WERI-Rb-1 (cell line): ENCODE data around the gene EEFSEC.

Experiments used
- DNase-seq: peaks from one replicate; pipeline ENCODE4 v3.0.0-alpha.2; 2020
- H3K27ac ChIP-seq: fragments of 250-450 bp; sonication (Bioruptor Pico); 2 replicates; pipeline ENCODE4 v1.5.1; 2020; ENCODE audit warnings: mild to moderate bottlenecking, moderate library complexity
- H3K27me3 ChIP-seq: fragments of 250-450 bp; sonication (Bioruptor Pico); 2 replicates; pipeline ENCODE4 v1.5.1; 2021; ENCODE audit warnings: mild to moderate bottlenecking, low read depth, moderate library complexity; ENCODE audit not compliant: insufficient read depth, severe bottlenecking
- H3K36me3 ChIP-seq: fragments of 250-450 bp; sonication (Bioruptor Pico); 2 replicates; pipeline ENCODE4 v1.5.1; 2020; ENCODE audit warnings: mild to moderate bottlenecking, moderate library complexity
- H3K4me3 ChIP-seq: 2 replicates; pipeline ENCODE4 v1.5.1; 2011; ENCODE audit warnings: low read depth, mild to moderate bottlenecking, control low read depth, low read length
- H3K9me3 ChIP-seq: fragments of 250-450 bp; sonication (Bioruptor Pico); 2 replicates; pipeline ENCODE4 v1.5.1; 2021; ENCODE audit warnings: mild to moderate bottlenecking, moderate library complexity; ENCODE audit not compliant: severe bottlenecking
- CTCF ChIP-seq: IDR thresholded peaks from 2 replicates; pipeline ENCODE4 v1.5.1; 2011; ENCODE audit warnings: low read depth, mild to moderate bottlenecking, control low read depth, inconsistent platforms, low read length

The EEFSEC gene

GRCh38 chr3:128262457-128262856 lies 109.2 kb downstream of the EEFSEC start:
- DNase-seq = no peak
- Histone ChIP-seq H3K4me3 (no peak overlapping the region), H3K9me3 (peaks cover 7% of the 10 kb centered on the region), H3K36me3 (no peaks in the 10 kb centered on the region; the same call in 1 of the 2 replicates), H3K27me3 (no peaks in the 10 kb centered on the region), H3K27ac (no peak overlapping the region)
- TF ChIP-seq CTCF = no peak

GRCh38 chr3:128263118-128263517 lies 109.8 kb downstream of the EEFSEC start:
- TF ChIP-seq CTCF = no peak

GRCh38 chr3:128263946-128264345 lies 110.7 kb downstream of the EEFSEC start:
- DNase-seq = no peak
- Histone ChIP-seq H3K27ac (no peak overlapping the region), H3K36me3 (no peaks in the 10 kb centered on the region; the same call in 1 of the 2 replicates), H3K27me3 (no peaks in the 10 kb centered on the region), H3K4me3 (no peak overlapping the region), H3K9me3 (peaks cover 7% of the 10 kb centered on the region)
- no peak for TF ChIP-seq CTCF

More at GRCh38 chr3:128263118-128263517, 109.8 kb downstream of the EEFSEC start:
- H3K4me3 ChIP-seq = no peak overlapping the region
- no peaks in the 10 kb centered on the region; the same call in 1 of the 2 replicates for H3K36me3 ChIP-seq
- peaks cover 7% of the 10 kb centered on the region for H3K9me3 ChIP-seq
- H3K27me3 ChIP-seq = no peaks in the 10 kb centered on the region
- H3K27ac ChIP-seq = no peak overlapping the region
- no peak for DNase-seq

- no peak for DNase-seq
- H3K27ac ChIP-seq = no peak overlapping the region
- H3K4me3 ChIP-seq = no peak overlapping the region
- no peaks in the 10 kb centered on the region for H3K9me3 ChIP-seq
- no peaks in the 10 kb centered on the region; the same call in 1 of the 2 replicates for H3K36me3 ChIP-seq
- TF ChIP-seq CTCF = no peak
- H3K27me3 ChIP-seq = no peaks in the 10 kb centered on the region
These were observed 113.2 kb downstream of the EEFSEC start for GRCh38 chr3:128266453-128266852.

GRCh38 chr3:128267541-128267940 lies 114.3 kb downstream of the EEFSEC start:
- no peak for TF ChIP-seq CTCF
- DNase-seq = no peak
- H3K4me3 ChIP-seq = no peak overlapping the region
- no peaks in the 10 kb centered on the region for H3K27me3 ChIP-seq
- no peak overlapping the region for H3K27ac ChIP-seq
- no peaks in the 10 kb centered on the region for H3K9me3 ChIP-seq
- no peaks in the 10 kb centered on the region; the same call in 1 of the 2 replicates for H3K36me3 ChIP-seq

- Histone ChIP-seq H3K4me3 (no peak overlapping the region), H3K27ac (no peak overlapping the region), H3K36me3 (no peaks in the 10 kb centered on the region; the same call in 1 of the 2 replicates), H3K9me3 (no peaks in the 10 kb centered on the region), H3K27me3 (no peaks in the 10 kb centered on the region)
- no peak for TF ChIP-seq CTCF
- no peak for DNase-seq
These were observed 115.9 kb downstream of the EEFSEC start for GRCh38 chr3:128269006-128269775.
